Parathyroid adenoma (tissue), 2 donors: ENCODE measurements around the gene THSD4.
"Not testable (repeated sequence)": the region's sequence is repeated elsewhere in the genome, so short reads cannot be mapped to it uniquely, and the experiment has no call there.

ENCODE experiments used
- H2AFZ ChIP-seq: fragments of 300-600 bp; sonication (generic); one replicate; pipeline ENCODE4 v1.7.0; 2017; ENCODE audit warnings: antibody characterized with exemption, mild to moderate bottlenecking
- H3K27ac ChIP-seq: fragments of 300-600 bp; sonication (generic); one replicate; pipeline ENCODE4 v1.7.0; 2017
- H3K27me3 ChIP-seq: fragments of 300-600 bp; sonication (generic); one replicate; pipeline ENCODE4 v1.7.0; 2017; ENCODE audit warnings: low read length; ENCODE audit not compliant: control insufficient read depth, insufficient read depth
- H3K36me3 ChIP-seq: fragments of 300-600 bp; sonication (generic); one replicate; pipeline ENCODE4 v1.7.0; 2017; ENCODE audit warnings: low read length; ENCODE audit not compliant: control insufficient read depth, insufficient read depth
- H3K4me1 ChIP-seq: fragments of 300-600 bp; sonication (generic); one replicate; pipeline ENCODE4 v1.7.0; 2017; ENCODE audit warnings: control low read depth
- H3K4me2 ChIP-seq: fragments of 300-600 bp; sonication (generic); one replicate; pipeline ENCODE4 v1.7.0; 2017; ENCODE audit warnings: low read length
- H3K4me3 ChIP-seq: fragments of 300-600 bp; sonication (generic); one replicate; pipeline ENCODE4 v1.7.0; 2017; ENCODE audit warnings: low read depth, low read length
- H3K79me2 ChIP-seq: fragments of 300-600 bp; sonication (generic); one replicate; pipeline ENCODE4 v1.7.0; 2017; ENCODE audit warnings: control low read depth
- H3K9ac ChIP-seq: fragments of 300-600 bp; sonication (generic); one replicate; pipeline ENCODE4 v1.7.0; 2017; ENCODE audit warnings: mild to moderate bottlenecking
- H3K9me3 ChIP-seq: fragments of 300-600 bp; sonication (generic); one replicate; pipeline ENCODE4 v1.7.0; 2017; ENCODE audit warnings: low read length; ENCODE audit not compliant: control insufficient read depth
- CTCF ChIP-seq: fragments of 300-600 bp; sonication (generic); IDR thresholded peaks from one replicate; pipeline ENCODE4 v1.7.0; 2017; ENCODE audit warnings: antibody characterized with exemption, mild to moderate bottlenecking
- donor health status: primary hyperparathyroidism.

The THSD4 gene

GRCh38 chr15:71396536-71397125 lies 281.4 kb downstream of the THSD4 start:
- no peak for TF ChIP-seq CTCF
- Histone ChIP-seq H3K27ac (no peak overlapping the region), H3K4me3 (no peak overlapping the region)

DNA sequence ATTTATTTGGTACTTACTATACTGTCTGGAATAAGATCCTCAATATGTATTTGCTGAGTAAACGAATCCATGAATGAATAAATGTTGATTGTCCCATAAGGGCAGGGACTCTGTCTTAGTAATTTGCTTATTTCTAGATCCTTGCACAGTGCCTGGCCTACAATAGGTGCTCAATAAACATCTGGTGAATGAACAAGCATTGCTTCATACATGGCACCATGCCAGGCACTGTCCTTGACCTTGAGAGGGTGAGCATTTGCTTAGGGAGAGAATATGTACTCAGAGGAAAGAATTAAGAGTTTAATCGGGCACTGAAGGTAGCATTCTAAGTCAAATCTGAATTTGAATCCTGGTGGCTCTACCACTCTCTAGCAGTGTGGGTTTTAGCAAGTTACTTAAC lies 282.1 kb downstream of the THSD4 start:
- H3K79me2 ChIP-seq = no peaks in the 10 kb centered on the region
- H3K9me3 ChIP-seq = no peaks in the 10 kb centered on the region
- no peaks in the 10 kb centered on the region for H3K4me1 ChIP-seq
- no peak overlapping the region for H3K4me3 ChIP-seq
- no peaks in the 10 kb centered on the region for H3K27me3 ChIP-seq
- H3K9ac ChIP-seq = no peak overlapping the region
- H3K27ac ChIP-seq = no peak overlapping the region
- no peaks in the 10 kb centered on the region for H3K36me3 ChIP-seq
- no peak overlapping the region for H2AFZ ChIP-seq
- TF ChIP-seq CTCF = no peak
- no peak overlapping the region for H3K4me2 ChIP-seq

More at GRCh38 chr15:71396536-71397125, 281.4 kb downstream of the THSD4 start:
- Histone ChIP-seq H3K9me3 (no peaks in the 10 kb centered on the region), H3K9ac (no peak overlapping the region), H3K27me3 (no peaks in the 10 kb centered on the region), H3K4me2 (no peak overlapping the region), H3K36me3 (no peaks in the 10 kb centered on the region), H3K79me2 (no peaks in the 10 kb centered on the region), H3K4me1 (no peaks in the 10 kb centered on the region), H2AFZ (no peak overlapping the region)

- Histone ChIP-seq H3K4me2 (no peak overlapping the region), H3K27me3 (no peaks in the 10 kb centered on the region), H2AFZ (no peak overlapping the region), H3K79me2 (no peaks in the 10 kb centered on the region), H3K9me3 (no peaks in the 10 kb centered on the region), H3K9ac (no peak overlapping the region), H3K36me3 (no peaks in the 10 kb centered on the region), H3K4me3 (no peak overlapping the region), H3K4me1 (no peaks in the 10 kb centered on the region), H3K27ac (no peak overlapping the region)
- TF ChIP-seq CTCF = no peak
Observed at GRCh38 chr15:71400294-71400693, 285.0 kb downstream of the THSD4 start.

GRCh38 chr15:71401728-71402127 lies 286.5 kb downstream of the THSD4 start:
- not testable (repeated sequence) for H3K9ac ChIP-seq, H3K4me2 ChIP-seq, H3K27me3 ChIP-seq, H3K79me2 ChIP-seq, H3K4me3 ChIP-seq, H3K4me1 ChIP-seq, H3K9me3 ChIP-seq, H3K36me3 ChIP-seq, H3K27ac ChIP-seq, H2AFZ ChIP-seq

DNA sequence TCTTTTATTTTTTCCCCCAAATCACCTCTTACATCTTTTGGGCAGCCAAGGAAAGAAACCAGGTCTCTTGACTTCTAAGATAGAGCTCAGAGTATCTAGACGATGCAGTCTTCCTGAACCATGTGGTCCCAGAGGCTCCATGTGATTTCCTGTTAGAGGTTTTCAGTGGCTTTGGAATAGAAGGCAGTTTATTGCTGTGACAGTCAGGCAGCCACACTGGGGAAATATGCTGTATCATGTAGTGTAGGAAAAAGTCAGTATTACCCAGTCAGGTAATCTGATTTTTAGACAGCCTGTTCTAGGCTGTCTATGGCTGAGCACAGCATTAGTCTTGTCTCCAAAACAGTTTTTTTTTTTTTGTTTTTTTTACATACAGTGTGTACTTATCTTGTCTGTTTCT lies 294.3 kb downstream of the THSD4 start:
- H3K4me3 ChIP-seq = no peak overlapping the region
- H3K4me2 ChIP-seq = no peak overlapping the region
- no peak overlapping the region for H2AFZ ChIP-seq
- no peaks in the 10 kb centered on the region for H3K4me1 ChIP-seq
- no peaks in the 10 kb centered on the region for H3K27me3 ChIP-seq
- no peaks in the 10 kb centered on the region for H3K36me3 ChIP-seq
- H3K9me3 ChIP-seq = no peaks in the 10 kb centered on the region
- no peaks in the 10 kb centered on the region for H3K79me2 ChIP-seq
- no peak overlapping the region for H3K9ac ChIP-seq
- no peak for TF ChIP-seq CTCF
- no peak overlapping the region for H3K27ac ChIP-seq
